ENCODE results near the gene KLF3.
A peak's percentile ranks its signal among the peaks of the same experiment; 100 is the strongest.

The KLF3 gene

GRCh38 chr4:38698176-38698575 lies 34.2 kb downstream of the KLF3 start:
- DNase-seq (ENCODE audit: low read depth), result no peak

GRCh38 chr4:38699112-38699511 lies 35.1 kb downstream of the KLF3 start:
- DNase-seq (ENCODE audit: low read depth), result no peak

- no peak for DNase-seq (ENCODE audit: low read depth)
These were observed 39.6 kb downstream of the KLF3 start for GRCh38 chr4:38703635-38704034.

- DNase-seq (ENCODE audit: low read depth), result no peak
These were observed 40.7 kb downstream of the KLF3 start for GRCh38 chr4:38704622-38705154.

- DNase-seq (ENCODE audit: low read depth), result no peak
These were observed 42.3 kb downstream of the KLF3 start for GRCh38 chr4:38706301-38706700.

- DNase-seq (ENCODE audit: low read depth), result no peak
These were observed 46.1 kb downstream of the KLF3 start for GRCh38 chr4:38710053-38710452.

GRCh38 chr4:38711066-38711465 lies 47.1 kb downstream of the KLF3 start:
- no peak for DNase-seq (ENCODE audit: low read depth)

GRCh38 chr4:38715050-38715449 lies 51.1 kb downstream of the KLF3 start:
- DNase-seq (ENCODE audit: low read depth), result no peak

- no peak for DNase-seq (ENCODE audit: low read depth)
These were observed 52.3 kb downstream of the KLF3 start for GRCh38 chr4:38716256-38716655.

GRCh38 chr4:38717604-38718003 lies 53.6 kb downstream of the KLF3 start:
- peak; percentile 53 for DNase-seq (ENCODE audit: low read depth)

GRCh38 chr4:38723114-38723513 lies 59.1 kb downstream of the KLF3 start:
- no peak for DNase-seq (ENCODE audit: low read depth)

GRCh38 chr4:38723726-38724474 lies 59.9 kb downstream of the KLF3 start:
- DNase-seq (ENCODE audit: low read depth), result no peak

GRCh38 chr4:38724475-38724808 lies 60.4 kb downstream of the KLF3 start:
- DNase-seq (ENCODE audit: low read depth), result no peak

- no peak for DNase-seq (ENCODE audit: low read depth)
These were observed 64.7 kb downstream of the KLF3 start for GRCh38 chr4:38728631-38729141.

GRCh38 chr4:38730493-38730829 lies 66.5 kb downstream of the KLF3 start:
- DNase-seq (ENCODE audit: low read depth), result no peak

GRCh38 chr4:38730830-38731646 lies 67.0 kb downstream of the KLF3 start:
- DNase-seq (ENCODE audit: low read depth), result peak; percentile 97

- DNase-seq (ENCODE audit: low read depth), result no peak
These were observed 69.7 kb downstream of the KLF3 start for GRCh38 chr4:38733663-38734062.

- no peak for DNase-seq (ENCODE audit: low read depth)
These were observed 70.4 kb downstream of the KLF3 start for GRCh38 chr4:38734446-38734845.

- DNase-seq (ENCODE audit: low read depth), result no peak
These were observed 70.9 kb downstream of the KLF3 start for GRCh38 chr4:38734911-38735310.

- DNase-seq (ENCODE audit: low read depth), result no peak
These were observed 71.9 kb downstream of the KLF3 start for GRCh38 chr4:38735870-38736269.

- DNase-seq (ENCODE audit: low read depth), result no peak
These were observed 75.2 kb downstream of the KLF3 start for GRCh38 chr4:38738940-38739803.

- no peak for DNase-seq (ENCODE audit: low read depth)
These were observed 76.3 kb downstream of the KLF3 start for GRCh38 chr4:38740303-38740702.
